Ishikawa (cell line): ENCODE measurements around the gene GPC6.

Experiments used
- CEBPB ChIP-seq: IDR thresholded peaks from 2 replicates; pipeline ENCODE4 v1.6.1; 2012
- CREB1 ChIP-seq: IDR thresholded peaks from 2 replicates; pipeline ENCODE4 v1.6.1; 2012; ENCODE audit warnings: low read depth
- EGR1 ChIP-seq: IDR thresholded peaks from 2 replicates; pipeline ENCODE4 v1.6.1; 2012
- EP300 ChIP-seq: IDR thresholded peaks from 2 replicates; pipeline ENCODE4 v1.6.1; 2012; ENCODE audit warnings: borderline replicate concordance
- FOXM1 ChIP-seq: IDR thresholded peaks from 2 replicates; pipeline ENCODE4 v1.6.1; 2012; ENCODE audit warnings: low read depth, borderline replicate concordance
- NFIC ChIP-seq: IDR thresholded peaks from 2 replicates; pipeline ENCODE4 v1.6.1; 2012
- RAD21 ChIP-seq: IDR thresholded peaks from 2 replicates; pipeline ENCODE4 v1.6.1; 2012; ENCODE audit warnings: low read depth
- REST ChIP-seq: IDR thresholded peaks from 2 replicates; pipeline ENCODE4 v1.6.1; 2012; ENCODE audit warnings: low read depth, mild to moderate bottlenecking
- TAF1 ChIP-seq: IDR thresholded peaks from 2 replicates; pipeline ENCODE4 v1.6.1; 2012; ENCODE audit warnings: low read depth, mild to moderate bottlenecking
- TCF12 ChIP-seq: IDR thresholded peaks from 2 replicates; pipeline ENCODE4 v1.6.1; 2012; ENCODE audit warnings: low read depth
- TEAD4 ChIP-seq: IDR thresholded peaks from 2 replicates; pipeline ENCODE4 v1.6.1; 2012
- YY1 ChIP-seq: IDR thresholded peaks from 2 replicates; pipeline ENCODE4 v1.6.1; 2012; ENCODE audit warnings: low read depth
- ZBTB7A ChIP-seq: IDR thresholded peaks from 2 replicates; pipeline ENCODE4 v1.6.1; 2012; ENCODE audit warnings: low read depth
- TF ChIP-seq, protein P1 (sequence below): IDR thresholded peaks from 2 replicates; pipeline ENCODE4 v1.6.1; 2012
- TF ChIP-seq, protein P2 (sequence below): IDR thresholded peaks from 2 replicates; pipeline ENCODE4 v1.6.1; 2012

Gene GPC6

DNA sequence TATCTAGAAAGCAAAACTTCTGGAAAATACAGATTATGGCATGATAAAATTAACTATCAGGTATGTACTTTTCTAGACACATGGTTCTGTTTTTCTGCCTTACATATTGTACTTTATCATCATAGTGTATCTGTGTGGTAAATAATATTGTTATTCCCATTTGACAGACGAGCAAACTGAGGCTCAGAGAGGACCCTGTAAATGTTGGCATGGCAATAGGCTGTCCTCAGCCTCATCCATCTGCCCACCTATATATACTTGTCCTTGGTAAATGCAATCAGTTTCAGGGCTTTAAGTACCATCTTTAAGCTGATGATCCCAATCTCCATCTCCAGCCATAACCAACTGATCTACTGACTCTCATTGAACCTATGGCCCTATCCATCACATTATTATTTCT, 1074.9 kb downstream of the GPC6 start:
- TF ChIP-seq TCF12: no peak
- TF ChIP-seq NFIC: no peak
- TF ChIP-seq EP300: no peak
- no peak for TF ChIP-seq YY1
- TF ChIP-seq TEAD4: no peak
- no peak for TF ChIP-seq CEBPB
- TF ChIP-seq RAD21: no peak
- TF ChIP-seq, protein P1, sequence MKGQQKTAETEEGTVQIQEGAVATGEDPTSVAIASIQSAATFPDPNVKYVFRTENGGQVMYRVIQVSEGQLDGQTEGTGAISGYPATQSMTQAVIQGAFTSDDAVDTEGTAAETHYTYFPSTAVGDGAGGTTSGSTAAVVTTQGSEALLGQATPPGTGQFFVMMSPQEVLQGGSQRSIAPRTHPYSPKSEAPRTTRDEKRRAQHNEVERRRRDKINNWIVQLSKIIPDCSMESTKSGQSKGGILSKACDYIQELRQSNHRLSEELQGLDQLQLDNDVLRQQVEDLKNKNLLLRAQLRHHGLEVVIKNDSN: no peak
- no peak for TF ChIP-seq CREB1
- TF ChIP-seq, protein P2, sequence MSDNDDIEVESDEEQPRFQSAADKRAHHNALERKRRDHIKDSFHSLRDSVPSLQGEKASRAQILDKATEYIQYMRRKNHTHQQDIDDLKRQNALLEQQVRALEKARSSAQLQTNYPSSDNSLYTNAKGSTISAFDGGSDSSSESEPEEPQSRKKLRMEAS: no peak
- TF ChIP-seq FOXM1: no peak
- no peak for TF ChIP-seq TAF1
- no peak for TF ChIP-seq REST
- no peak for TF ChIP-seq ZBTB7A
- no peak for TF ChIP-seq EGR1

DNA sequence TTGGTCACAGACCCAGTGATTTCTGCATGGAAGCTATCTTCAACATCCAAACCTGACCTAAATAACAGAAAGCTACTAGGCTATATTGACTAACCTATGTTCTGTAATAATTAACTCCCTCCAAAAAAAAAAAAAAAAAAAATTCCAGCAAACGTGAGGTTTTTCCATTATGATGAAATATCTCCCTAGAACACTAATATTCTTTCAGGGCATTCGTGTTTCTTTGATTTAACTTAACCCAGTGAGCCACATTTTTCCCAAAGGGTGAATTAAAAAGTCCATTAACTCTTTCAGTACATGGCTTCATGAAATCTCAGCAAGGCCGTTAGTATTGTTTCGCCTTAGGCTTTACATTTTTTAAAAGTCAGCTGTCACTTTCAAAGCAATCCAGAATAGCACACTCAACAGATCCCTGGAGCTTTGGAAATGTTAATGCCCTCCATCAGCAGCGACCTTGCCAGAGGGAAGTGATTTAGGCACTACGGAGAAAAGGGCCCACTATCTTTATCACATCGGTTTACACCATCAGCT, 1077.1 kb downstream of the GPC6 start:
- TF ChIP-seq, protein P2: no peak
- TF ChIP-seq TEAD4 (no peak), EGR1 (no peak), ZBTB7A (no peak), EP300 (no peak)

DNA sequence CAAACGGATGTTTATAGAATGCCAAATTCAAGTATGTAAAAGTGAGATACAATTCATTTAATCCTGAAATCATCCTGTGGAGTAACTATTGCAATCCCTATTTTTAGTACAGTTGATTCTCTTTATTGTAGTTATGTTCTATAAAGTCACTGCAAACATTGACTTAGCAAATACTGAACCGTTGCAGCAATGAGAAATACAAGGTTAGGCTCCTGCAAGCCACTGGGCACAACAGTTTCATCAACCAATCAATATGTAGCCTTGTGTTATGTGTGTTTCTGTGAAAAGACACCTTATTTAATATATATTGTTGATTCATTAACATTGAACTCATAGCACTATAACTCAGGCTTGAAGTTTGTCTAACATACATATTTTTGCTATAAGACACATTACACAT, 1078.4 kb downstream of the GPC6 start:
- TF ChIP-seq RAD21 (no peak), EP300 (no peak), CEBPB (no peak), TEAD4 (no peak), FOXM1 (no peak), TCF12 (no peak), CREB1 (no peak), NFIC (no peak), ZBTB7A (no peak), YY1 (no peak), EGR1 (no peak), REST (no peak), TAF1 (no peak)
- TF ChIP-seq, protein P2: no peak
- TF ChIP-seq, protein P1: no peak

DNA sequence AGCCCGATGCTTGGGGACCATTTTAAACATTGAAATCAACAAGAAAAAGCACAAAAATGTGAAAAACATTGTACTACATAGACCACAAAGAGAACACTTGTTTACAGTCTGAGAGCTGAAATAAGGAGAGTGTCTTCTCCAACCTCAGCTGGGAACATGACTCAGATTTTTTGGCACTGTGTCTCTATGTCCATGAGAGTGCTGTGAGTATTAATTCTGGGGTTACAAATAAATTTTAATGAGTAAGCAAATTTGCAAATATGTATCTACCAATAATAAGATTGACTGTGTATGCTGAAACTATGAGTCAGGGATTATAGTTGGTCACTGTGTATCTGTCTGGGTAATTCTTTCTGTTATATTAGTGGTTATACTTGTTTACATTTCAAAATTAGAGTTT, 1078.9 kb downstream of the GPC6 start:
- TF ChIP-seq FOXM1 (no peak), YY1 (no peak), TAF1 (no peak), ZBTB7A (no peak), REST (no peak), TEAD4 (no peak), EP300 (no peak), NFIC (no peak)
